Measurements from ENCODE around the gene SERINC5. TPM values are rescaled to one million over a fixed set of nuclear protein-coding genes. Genes with fewer than 3 reads are reported as not detected.

SERINC5 gene
- total RNA-seq, 3 donors from 2014 or later (not counting 1 experiment from before 2014, with no cell fraction given): 6.8 to 18.9 (median 14.5) TPM

GRCh38 chr5:80076131-80077050 is 179.5 kb downstream of the SERINC5 start:
- H3K36me3 ChIP-seq (ENCODE audit: control insufficient read depth, insufficient read depth, low read length): no peaks in the 10 kb centered on the region
- no peaks in the 10 kb centered on the region for H3K9me3 Mint-ChIP-seq
- no peaks in the 10 kb centered on the region for H3K27me3 ChIP-seq (ENCODE audit: control insufficient read depth, insufficient read depth, low read length)
- 92% methylated on average over 10 of the region's 10 CpGs for WGBS (ENCODE audit: insufficient coverage)
- intact Hi-C loops (cut with micrococcal nuclease): no loop called here
- H3K4me3 ChIP-seq (ENCODE audit: low read length): no peak overlapping the region
- no peaks in the 10 kb centered on the region for H3K4me1 Mint-ChIP-seq
- no peaks in the 10 kb centered on the region for H3K9me3 ChIP-seq (ENCODE audit: control insufficient read depth, insufficient read depth, low read length)
- H3K27me3 Mint-ChIP-seq (ENCODE audit: low read depth in 2 of 2): peaks cover 0 to 8% of the 10 kb centered on the region in 2 donors
- no peak overlapping the region for H3K27ac Mint-ChIP-seq
- H3K36me3 Mint-ChIP-seq: no peaks in the 10 kb centered on the region
- no peak for ATAC-seq
- no peaks in the 10 kb centered on the region for H3K4me1 ChIP-seq (ENCODE audit: control insufficient read depth, insufficient read depth, low read length)
- H3K4me3 Mint-ChIP-seq: no peak overlapping the region
- no peak overlapping the region for H3K27ac ChIP-seq (ENCODE audit: low read length)
- TF ChIP-seq CTCF (IDR thresholded peaks at IDR 0.05): no peak
- DNase-seq: no peak

DNA sequence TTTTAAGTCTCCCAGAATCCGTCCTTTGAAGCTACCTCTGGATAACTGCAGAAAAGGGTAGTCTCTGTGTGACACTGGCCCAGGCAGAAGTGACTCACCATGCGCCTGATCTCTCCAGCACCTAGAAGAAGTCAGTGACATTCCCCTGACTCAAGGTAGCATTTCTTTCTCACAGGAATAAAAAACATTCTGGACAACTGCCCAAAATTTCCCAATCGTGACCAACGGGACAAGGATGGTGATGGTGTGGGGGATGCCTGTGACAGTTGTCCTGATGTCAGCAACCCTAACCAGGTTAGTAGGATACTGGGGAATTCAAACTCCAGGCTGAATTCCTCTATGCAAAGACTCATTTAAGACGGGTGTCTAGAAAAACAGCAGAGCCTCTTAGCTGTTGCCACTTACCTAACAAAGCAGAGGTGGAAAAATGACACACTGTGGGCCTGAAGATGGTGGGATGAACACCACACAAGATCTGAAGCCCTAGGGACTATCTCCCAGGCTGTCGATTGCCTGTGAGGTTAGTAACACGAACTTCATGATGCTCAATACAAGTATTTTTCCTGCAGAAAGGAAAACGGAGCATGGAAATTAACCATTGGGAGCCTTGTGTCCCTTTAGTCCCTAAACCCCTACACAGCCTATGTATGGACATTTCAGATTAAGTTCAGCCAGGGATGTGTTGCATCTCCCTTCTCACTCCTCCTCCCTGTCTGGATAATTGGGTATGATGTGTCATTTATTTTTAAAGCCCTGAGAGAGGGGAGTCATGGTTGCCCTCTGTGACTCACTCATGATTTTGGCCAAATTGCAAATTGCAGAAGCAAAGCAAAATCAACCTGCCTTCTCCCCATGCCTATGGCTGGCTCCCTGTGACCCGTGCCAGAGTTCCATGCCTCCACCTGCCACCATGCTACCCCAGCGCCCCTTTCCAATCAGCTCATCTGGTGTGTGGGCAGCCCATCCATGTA is 183.5 kb downstream of the SERINC5 start:
- no peak for DNase-seq
- no peak overlapping the region for H3K27ac ChIP-seq (ENCODE audit: low read length)
- ATAC-seq: no peak
- no peaks in the 10 kb centered on the region for H3K9me3 Mint-ChIP-seq
- peaks cover 0 to 8% of the 10 kb centered on the region in 2 donors for H3K27me3 Mint-ChIP-seq (ENCODE audit: low read depth in 2 of 2)
- intact Hi-C loops (cut with micrococcal nuclease): no loop called here
- TF ChIP-seq CTCF (IDR thresholded peaks at IDR 0.05): no peak
- no peaks in the 10 kb centered on the region for H3K27me3 ChIP-seq (ENCODE audit: control insufficient read depth, insufficient read depth, low read length)
- H3K4me1 Mint-ChIP-seq: peaks cover 4 to 10% of the 10 kb centered on the region in 2 donors
- WGBS (ENCODE audit: insufficient coverage): 89% methylated on average over 9 of the region's 10 CpGs
- peaks cover 9% of the 10 kb centered on the region for H3K4me1 ChIP-seq (ENCODE audit: control insufficient read depth, insufficient read depth, low read length)
- H3K36me3 Mint-ChIP-seq: no peaks in the 10 kb centered on the region
- H3K4me3 Mint-ChIP-seq: no peak overlapping the region
- H3K27ac Mint-ChIP-seq: no peak overlapping the region
- H3K4me3 ChIP-seq (ENCODE audit: low read length): no peak overlapping the region
- no peaks in the 10 kb centered on the region for H3K9me3 ChIP-seq (ENCODE audit: control insufficient read depth, insufficient read depth, low read length)
- H3K36me3 ChIP-seq (ENCODE audit: control insufficient read depth, insufficient read depth, low read length): no peaks in the 10 kb centered on the region

DNA sequence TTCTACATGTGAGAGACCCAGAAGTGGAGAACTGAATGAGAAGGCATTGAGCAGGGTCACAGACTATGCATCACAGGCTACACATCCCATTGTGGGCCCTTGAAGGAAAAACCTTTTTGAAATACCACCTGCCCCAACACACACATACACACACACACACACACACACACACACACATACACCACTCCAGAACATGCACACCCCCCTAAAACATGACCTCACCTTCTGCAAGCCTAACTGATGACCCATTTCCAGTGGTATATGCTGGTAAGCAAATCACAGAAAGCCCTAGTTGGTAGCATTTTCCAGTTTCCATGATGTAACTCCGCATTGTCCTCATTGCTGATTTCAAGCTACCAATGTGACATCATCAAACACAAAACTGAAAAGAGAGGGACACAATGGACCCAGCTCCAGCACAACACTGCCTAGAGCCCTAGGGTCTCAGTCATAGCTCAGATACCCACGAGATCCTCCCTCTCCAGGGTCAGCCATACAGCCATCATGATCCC is 184.3 kb downstream of the SERINC5 start:
- no peak for TF ChIP-seq CTCF (IDR thresholded peaks at IDR 0.05)
- H3K4me1 ChIP-seq (ENCODE audit: control insufficient read depth, insufficient read depth, low read length): peaks cover 9% of the 10 kb centered on the region
- WGBS (ENCODE audit: insufficient coverage): 76% methylated on average over 2 of the region's 2 CpGs
- Mint-ChIP-seq H3K9me3 (no peaks in the 10 kb centered on the region), H3K4me1 (peaks cover 4 to 10% of the 10 kb centered on the region in 2 donors), H3K4me3 (no peak overlapping the region), H3K27ac (no peak overlapping the region), H3K27me3 (ENCODE audit: low read depth in 2 of 2) (peaks cover 0 to 8% of the 10 kb centered on the region in 2 donors), H3K36me3 (no peaks in the 10 kb centered on the region)
- H3K4me3 ChIP-seq (ENCODE audit: low read length): no peak overlapping the region
- no peak for DNase-seq
- ATAC-seq: no peak
- no peak overlapping the region for H3K27ac ChIP-seq (ENCODE audit: low read length)
- no peaks in the 10 kb centered on the region for H3K36me3 ChIP-seq (ENCODE audit: control insufficient read depth, insufficient read depth, low read length)
- no peaks in the 10 kb centered on the region for H3K9me3 ChIP-seq (ENCODE audit: control insufficient read depth, insufficient read depth, low read length)
- intact Hi-C loops (cut with micrococcal nuclease): no loop called here
- no peaks in the 10 kb centered on the region for H3K27me3 ChIP-seq (ENCODE audit: control insufficient read depth, insufficient read depth, low read length)
